HS-5 (cell line): ENCODE measurements around the gene ADAMTS1.

ENCODE experiments used
- DNase-seq: peaks from one replicate; pipeline ENCODE4 v3.0.0-alpha.2; 2012; ENCODE audit warnings: low read depth

Gene ADAMTS1

GRCh38 chr21:26812173-26812572, 33.0 kb downstream of the ADAMTS1 start:
- DNase-seq, result no peak

DNA sequence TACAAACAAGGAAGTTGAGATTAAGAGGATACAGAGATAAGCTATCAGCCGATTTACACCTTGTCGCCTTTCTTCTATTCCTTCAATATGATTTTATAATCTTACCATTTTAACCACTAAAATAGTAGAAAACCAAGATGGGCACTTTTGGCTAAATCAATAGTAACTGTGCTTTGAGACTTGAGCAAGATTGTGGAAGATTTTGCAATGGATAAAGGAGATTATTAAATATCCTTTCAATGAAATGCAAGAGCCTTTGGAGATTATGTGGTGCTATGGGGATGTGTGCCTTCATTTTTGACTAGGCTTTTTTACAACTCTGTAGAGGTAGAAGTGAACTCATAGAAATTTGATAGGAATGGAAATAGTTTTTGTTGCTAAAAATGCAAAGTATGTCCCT, 33.7 kb downstream of the ADAMTS1 start:
- DNase-seq, result no peak

DNA sequence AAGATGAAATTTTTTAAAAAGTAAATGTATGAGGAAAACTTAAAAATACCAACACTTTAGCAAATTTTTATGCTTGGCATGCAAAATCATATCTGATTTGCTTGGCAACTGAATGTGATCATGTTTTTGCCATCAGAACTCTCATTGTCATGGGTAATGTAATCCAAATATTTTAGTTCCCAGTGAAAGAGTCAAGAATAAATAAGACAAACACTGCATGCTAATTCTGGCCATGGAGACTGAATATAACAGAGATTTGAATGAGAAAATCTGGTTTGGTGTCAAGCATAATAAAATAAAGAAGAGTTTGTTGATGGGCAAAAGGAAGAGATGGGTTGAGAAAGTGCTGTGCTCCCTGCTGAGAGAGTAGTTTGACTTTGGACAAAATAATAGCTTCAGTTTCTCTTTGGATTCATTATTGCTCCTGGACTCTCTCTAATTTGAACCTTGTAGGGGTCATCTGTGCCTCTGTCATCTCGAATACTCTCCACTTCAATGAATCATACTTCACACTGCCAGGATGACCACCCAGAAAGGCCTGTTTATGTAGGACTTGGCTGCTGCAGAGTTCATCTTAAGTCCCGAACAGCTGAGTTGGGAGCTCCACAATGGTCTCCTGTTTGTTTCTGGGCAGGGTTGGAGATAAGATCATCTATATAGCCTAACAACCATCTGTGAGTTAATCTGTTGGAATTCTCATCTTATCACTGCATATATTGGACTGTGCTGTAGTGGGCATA, 34.4 kb downstream of the ADAMTS1 start:
- no peak for DNase-seq

- no peak for DNase-seq
These were observed 34.9 kb downstream of the ADAMTS1 start for GRCh38 chr21:26810266-26810665.

DNA sequence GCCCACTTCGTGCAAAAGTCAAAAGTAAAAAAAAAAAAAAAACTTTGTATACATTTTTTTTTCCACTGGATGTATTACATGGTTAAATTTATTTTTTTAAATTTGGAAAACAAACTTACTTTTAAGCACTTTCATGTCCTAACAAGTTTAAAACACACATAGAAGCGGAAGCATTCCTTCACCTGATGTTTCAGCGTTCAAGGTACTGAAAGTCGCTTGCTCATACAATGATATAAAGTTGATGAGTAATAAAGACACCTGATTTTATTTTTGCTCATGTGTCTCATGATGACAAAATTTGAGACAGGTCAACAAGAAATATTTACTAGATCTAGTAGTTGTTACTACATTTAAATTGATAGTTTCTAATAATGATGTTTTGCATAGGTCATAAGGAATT, 35.5 kb downstream of the ADAMTS1 start:
- DNase-seq, result no peak

DNA sequence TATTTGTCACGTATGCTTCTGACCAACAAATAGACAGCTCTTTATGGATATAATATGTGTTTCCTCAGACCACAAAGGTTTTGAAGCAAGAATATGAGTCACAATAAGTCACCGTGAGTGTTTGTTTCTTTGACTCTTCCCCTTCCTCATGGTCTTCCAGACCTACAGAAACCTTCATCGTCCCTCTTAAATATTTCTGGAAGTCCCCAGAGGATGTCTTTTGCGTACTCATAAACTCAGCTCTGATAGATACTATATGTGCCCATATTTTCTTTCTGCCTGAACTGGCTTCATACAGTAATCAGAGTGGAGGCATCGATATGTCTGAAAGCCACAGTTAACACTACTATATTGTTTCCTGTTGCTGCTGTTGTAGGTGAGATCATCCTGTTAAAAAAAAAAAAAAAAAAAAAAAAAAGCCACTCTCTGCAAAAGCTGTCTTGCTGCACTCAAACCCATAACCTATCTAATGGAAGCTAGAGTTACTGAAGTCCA, 38.4 kb downstream of the ADAMTS1 start:
- peak; percentile 76 for DNase-seq

DNA sequence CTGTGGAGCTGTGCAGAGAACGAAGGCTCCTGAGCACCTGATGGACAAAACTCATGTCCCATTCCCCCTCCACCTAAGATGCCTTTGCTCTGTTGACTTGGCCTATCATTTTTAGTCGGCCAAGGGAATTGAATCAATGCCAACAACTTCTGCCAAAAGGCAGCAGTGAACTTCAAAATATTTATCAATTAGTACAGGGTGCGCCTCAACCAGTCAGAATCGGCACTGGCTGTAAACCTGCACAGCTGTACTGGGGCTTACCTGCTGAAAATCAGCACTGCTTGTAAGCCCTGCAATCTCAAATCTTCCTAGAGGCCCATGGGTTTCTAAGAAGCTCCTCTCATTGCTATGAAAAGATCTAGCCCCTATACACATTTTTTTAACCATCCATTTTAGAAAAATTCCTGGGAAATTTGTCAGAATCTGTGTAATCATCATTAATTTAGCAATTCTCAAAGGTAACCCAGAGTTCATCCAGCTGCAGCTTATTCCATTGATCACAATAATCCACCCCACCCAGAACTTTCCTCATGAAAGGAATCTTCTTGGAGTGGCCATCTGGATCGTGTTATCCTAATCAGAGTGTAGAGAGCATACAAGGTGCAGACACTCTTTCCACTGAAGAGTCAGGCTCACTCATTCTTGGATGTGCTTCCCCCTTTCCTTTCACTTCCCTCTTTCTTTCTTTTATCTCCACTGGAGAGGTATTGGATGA, 40.2 kb downstream of the ADAMTS1 start:
- DNase-seq, result peak; percentile 62

DNA sequence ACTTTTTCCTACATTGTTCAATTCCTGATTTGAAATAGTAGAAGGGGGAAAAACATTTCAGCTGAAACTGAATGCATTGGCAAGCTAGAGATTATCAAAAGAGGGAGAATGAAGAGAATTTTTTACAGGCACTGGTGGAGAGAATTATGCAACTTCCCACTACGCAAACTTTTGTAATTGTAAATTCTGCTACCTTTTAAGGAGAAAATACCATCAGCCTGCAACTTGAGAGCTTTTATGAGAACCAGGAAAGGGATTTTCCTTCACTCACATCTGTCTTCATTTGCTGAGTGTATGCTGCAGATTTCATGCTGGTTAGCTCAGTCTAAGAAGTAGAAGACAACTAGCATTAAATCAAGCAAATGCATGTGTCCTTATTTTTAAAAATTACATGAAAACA, 43.7 kb downstream of the ADAMTS1 start:
- no peak for DNase-seq

DNA sequence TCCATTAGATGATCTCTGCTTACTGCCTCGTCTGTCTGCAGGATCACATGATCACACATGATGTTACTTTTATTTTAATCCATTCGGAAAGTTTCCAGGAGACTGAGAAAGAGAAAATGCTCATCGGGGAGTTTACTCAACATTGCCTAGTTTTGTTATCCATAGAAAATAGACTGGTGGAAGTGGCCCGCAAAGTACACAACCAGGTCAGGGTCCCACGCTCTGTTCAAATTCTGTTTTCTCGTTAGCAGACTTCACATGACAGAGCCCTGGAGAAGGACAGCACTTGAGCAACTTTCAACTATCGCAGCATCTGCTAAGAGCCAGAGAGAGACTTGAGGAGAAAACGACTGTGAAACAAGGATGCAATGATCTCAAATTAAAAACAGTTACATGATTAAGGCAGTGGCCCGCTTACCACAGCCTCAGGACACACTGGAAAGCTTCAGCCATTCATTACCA, 44.2 kb downstream of the ADAMTS1 start:
- no peak for DNase-seq

- DNase-seq, result no peak
These were observed 44.8 kb downstream of the ADAMTS1 start for GRCh38 chr21:26800455-26800854.

GRCh38 chr21:26800001-26800400, 45.2 kb downstream of the ADAMTS1 start:
- DNase-seq, result no peak

GRCh38 chr21:26798856-26799751, 46.1 kb downstream of the ADAMTS1 start:
- DNase-seq, result no peak

- no peak for DNase-seq
These were observed 47.2 kb downstream of the ADAMTS1 start for GRCh38 chr21:26797878-26798456.

GRCh38 chr21:26795866-26796329, 49.3 kb downstream of the ADAMTS1 start:
- no peak for DNase-seq

DNA sequence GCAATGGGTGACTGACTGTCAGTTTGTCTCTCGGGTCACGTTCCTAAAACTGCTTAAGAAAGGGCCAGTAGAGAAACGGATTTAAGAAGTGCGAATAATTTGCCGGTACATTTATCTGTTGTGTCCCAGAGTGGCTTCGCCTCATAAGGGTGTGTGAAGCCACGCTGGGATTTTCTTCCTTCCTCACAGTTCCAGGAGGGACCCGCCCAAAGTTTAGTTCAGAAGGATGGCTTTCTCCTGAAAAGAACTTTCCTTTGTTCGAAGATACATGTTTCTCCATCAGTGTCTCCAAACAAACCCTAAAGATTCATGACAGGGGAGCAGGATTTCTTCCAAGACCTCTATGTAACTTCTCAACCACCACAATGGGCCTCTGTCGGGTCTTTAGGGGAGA, 49.8 kb downstream of the ADAMTS1 start:
- no peak for DNase-seq

DNA sequence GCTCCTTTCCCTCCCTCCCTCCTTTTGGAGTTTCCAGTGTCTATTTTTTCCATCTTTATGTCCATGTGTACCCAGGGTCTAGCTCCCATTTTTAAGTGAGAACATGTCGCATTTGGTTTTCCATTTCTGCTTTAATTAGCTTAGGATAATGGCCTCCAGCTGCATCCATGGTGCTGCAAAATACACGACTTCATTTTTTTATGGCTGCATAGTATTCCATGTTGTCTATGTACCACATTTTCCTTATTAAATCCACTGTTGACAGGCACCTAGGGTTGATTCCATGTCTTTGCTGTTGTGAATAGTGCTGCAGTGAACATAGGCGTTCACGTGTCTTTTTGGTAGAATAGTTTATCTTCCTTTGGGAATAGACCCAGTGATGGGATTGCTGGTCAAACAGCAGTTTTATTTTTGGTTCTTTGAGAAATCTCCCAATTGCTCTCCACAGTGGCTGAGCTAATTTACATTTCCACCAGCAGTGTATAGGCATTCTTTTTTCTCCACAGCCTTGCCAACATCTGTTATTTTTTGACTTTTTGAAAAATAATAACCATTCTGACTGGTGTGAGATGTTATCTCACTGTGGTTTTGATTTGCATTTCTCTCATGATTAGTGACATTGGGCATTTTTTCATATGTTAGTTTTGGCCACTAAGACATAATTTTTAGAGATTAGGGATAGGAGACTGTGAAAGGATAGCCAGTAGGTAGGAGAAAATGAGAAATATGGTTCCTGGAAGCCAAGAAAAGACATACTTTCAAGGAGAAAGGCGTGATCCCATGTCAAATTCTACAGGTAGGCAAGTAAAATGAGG, 50.4 kb downstream of the ADAMTS1 start:
- no peak for DNase-seq

DNA sequence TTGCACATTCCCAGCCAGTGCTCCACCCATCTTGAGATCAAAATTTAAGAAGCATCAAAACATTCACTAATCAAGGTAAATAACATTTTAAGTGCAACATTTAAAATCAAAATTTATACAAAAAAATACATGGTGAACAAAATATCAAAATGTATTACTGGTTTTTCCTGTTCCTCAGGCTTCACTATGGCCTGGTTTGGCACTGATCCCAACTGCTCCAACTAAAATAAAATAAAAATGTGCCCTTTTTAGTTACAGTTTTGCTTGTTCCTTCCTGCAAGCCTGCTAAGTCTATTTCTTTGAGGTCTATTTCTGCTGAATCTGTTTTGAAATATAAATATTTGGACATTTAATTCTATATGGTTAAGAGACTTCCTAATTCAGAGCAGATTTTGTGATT, 54.9 kb downstream of the ADAMTS1 start:
- DNase-seq, result no peak

GRCh38 chr21:26788790-26789189, 56.4 kb downstream of the ADAMTS1 start:
- DNase-seq, result no peak
